H1 (cell line): ENCODE measurements around the gene BZW2.

Source experiments
- YY1 ChIP-seq: IDR thresholded peaks from 2 replicates; pipeline ENCODE4 v1.6.1; 2011; ENCODE audit warnings: low read depth, mild to moderate bottlenecking, low read length
- ZNF274 ChIP-seq: IDR thresholded peaks from 2 replicates; pipeline ENCODE4 v1.7.0; 2012; ENCODE audit warnings: low read length, borderline replicate concordance; ENCODE audit errors: extremely low read depth

GRCh38 chr7:16742547-16742946 lies 96.6 kb downstream of the BZW2 start:
- TF ChIP-seq YY1, result no peak
- no peak for TF ChIP-seq ZNF274
